Measurements from ENCODE around the gene GLIS1.

Gene GLIS1

DNA sequence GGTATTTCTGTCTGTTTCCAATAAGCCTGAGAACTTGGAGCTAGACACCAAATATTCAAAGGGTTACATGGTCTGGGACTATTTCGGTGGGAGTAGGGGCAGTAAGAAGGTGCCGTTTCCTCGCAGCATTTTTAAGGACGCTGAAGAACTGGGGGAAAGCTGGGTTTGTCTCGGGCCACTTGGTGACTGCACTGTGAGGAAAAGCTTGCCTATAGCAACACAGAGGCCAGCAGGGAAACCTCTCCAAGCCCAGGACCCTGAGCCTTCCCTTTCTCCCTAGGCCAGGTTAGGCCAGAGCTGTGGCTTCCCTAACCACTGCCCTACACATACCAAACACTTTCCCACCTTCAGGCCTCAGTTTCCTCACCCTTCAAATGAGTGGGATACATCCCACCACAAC, 3.3 kb downstream of the GLIS1 start:
- no peak for DNase-seq (ENCODE audit: low read depth)

DNA sequence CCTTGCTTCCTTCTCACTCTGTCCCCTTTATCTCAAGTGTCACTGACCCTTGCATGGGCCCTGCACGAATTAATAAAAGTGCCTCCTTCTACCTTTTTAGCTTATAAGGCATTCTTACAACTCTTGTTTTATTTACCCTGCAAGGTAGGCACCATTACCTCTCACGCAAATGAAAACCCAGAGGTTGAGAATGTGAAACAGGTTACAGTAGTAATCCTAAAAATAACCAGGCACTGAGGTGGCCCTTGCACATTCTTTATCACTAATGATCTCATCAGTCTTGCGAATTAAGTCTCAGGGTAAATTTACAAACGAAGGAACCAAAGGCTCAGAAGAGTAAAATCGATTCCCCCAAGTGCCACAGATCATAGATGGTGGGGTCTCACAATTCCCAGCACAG, 3.7 kb downstream of the GLIS1 start:
- no peak for DNase-seq (ENCODE audit: low read depth)

DNA sequence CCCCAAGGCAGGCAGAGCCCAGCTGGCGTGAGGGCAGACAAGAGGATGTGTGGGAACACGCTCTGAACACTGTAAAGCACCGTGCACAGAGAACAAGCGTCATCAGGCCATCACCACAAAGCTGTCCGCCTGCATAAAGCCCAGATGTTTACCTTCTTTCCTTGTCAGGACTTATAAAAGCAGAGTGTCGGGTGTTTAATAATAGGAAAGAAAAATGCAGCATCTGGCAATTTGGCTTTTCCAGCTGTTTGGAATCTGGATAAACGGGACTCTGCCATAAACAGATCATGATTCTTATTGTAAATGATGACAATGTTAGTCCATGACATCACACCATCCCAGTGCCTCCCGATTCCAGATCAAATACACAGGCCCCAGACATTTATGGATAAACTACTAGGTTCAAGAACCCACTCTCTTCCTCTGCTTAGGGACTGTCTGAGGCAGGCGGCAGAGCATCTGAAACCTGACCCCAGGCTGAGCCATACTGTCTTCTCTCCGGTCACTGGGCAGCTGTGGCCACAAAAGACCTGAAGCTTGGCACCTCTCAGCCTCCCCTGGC, 4.2 kb downstream of the GLIS1 start:
- peak; percentile 74 for DNase-seq (ENCODE audit: low read depth)

DNA sequence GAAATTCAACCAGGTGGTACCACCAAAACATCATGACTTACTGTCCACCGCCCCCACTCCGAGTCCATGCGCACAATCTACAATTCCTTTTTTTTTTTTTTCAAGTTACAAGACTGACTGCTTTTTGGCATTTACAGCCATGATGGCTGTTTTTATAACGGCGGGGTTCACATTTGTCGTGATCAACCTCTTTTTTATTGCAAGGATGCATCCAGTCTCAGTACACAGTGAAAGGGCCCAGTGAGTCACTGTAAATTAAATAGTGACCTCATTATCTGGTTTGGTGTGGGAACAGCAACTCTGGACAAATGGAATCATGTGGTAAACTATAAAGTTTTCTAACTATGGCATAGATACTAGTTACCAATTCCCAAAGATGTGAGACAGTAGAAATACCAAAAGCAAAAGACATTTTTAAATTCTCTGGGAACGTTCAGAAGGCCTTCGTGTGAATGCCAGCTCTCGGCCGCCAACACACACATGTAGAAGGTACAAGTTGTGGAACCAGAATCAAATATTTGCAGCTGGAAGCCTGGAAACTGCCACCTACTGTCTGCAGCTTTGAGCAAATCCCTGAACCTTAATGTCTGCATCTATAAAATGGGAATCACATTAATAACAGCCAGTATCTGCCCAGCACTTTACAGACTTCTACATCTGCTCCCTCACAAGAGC, 4.9 kb downstream of the GLIS1 start:
- peak; percentile 84 for DNase-seq (ENCODE audit: low read depth)

DNA sequence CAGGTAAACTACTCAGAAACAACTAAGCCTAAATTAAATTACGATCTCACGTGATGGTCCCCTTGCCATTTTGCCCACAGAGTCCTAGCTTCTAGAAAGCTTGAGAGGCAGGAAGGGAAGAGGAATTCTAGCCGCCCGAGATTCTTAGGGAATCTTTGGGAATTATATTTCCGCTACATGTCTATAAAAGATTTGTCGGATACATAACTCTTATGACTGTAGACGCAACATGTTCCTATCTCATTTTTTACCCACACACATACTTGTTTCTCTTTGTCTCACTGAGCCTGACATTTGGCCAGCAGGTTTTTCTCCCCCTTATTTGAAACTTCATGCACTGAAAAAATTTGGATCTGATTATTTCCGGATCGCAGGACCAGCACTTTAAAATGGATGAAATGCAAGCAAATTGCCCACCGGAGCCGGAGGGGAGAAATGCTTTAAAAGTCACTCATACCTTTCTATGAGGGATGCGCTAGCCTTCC, 5.5 kb downstream of the GLIS1 start:
- DNase-seq (ENCODE audit: low read depth): no peak

DNA sequence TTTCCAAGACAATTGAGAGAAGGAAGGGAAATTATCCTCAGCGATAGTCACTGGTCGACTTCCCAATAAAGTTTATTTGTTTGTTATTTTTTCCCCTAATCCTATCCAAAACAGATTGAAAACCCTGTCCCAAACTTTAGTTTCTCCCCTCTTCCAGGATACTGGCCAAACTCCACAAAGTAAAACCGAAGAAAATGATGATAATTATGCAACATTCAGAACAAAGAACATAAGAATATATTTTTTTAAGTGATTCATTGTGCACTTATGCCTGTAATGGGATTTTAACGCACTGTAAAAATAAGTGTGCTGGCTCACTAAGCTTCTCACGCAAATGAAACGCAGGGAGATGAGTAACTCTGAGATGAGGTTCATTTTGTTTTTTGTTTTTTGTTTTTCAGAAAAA, 6.0 kb downstream of the GLIS1 start:
- peak; percentile 87 for DNase-seq (ENCODE audit: low read depth)

DNA sequence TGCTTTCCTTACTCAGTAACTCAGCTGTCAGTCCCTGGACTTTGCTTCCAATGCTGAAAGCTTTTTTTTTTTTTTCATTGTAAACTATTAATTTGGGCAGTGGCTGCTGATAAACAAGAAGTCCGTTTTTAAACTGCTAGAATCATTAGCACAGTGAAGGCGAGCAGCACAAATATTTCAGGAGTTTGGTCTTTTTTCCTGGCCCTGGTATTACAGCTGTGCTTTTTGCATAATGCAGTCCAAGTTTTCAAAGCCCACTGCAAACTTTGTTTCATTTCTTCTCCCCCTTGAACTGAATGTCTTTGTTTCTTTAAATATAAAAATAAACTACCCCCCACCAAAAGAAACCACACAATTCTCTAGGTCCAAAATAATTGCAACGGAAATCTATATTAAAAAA, 6.6 kb downstream of the GLIS1 start:
- no peak for DNase-seq (ENCODE audit: low read depth)

GRCh38 chr1:53731779-53732305, 7.1 kb downstream of the GLIS1 start:
- no peak for DNase-seq (ENCODE audit: low read depth)

- no peak for DNase-seq (ENCODE audit: low read depth)
Measured at GRCh38 chr1:53731043-53731600, 7.8 kb downstream of the GLIS1 start.

DNA sequence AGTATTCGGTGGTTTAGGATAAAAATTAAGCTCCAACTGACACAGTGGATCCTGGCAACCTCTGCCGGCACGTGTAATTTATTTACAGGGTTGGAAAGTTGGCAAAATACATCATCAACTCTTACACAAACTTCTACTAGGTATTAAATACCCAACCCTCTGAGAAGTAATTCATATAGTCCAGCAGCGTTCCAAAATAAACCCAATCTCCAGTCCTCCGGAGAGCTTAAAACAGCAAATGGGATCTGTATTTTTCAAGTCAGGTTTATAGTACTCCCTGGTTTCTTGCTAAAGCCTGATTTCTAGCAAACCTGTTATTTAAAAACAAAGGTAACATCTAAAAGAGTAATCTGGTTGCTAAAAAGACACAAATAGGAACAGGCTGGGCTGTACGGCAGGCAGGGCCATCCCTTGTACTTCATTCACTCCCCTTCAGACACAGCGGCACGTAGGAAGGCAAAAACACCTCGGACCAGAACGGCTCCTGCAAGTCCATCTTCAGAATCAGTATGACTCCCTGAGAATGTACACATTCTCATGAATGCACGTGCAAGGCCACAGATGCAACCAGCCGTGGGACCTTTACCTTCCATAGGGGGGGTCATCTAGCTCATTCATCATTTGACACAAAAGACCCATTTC, 8.6 kb downstream of the GLIS1 start:
- DNase-seq (ENCODE audit: low read depth): no peak

DNA sequence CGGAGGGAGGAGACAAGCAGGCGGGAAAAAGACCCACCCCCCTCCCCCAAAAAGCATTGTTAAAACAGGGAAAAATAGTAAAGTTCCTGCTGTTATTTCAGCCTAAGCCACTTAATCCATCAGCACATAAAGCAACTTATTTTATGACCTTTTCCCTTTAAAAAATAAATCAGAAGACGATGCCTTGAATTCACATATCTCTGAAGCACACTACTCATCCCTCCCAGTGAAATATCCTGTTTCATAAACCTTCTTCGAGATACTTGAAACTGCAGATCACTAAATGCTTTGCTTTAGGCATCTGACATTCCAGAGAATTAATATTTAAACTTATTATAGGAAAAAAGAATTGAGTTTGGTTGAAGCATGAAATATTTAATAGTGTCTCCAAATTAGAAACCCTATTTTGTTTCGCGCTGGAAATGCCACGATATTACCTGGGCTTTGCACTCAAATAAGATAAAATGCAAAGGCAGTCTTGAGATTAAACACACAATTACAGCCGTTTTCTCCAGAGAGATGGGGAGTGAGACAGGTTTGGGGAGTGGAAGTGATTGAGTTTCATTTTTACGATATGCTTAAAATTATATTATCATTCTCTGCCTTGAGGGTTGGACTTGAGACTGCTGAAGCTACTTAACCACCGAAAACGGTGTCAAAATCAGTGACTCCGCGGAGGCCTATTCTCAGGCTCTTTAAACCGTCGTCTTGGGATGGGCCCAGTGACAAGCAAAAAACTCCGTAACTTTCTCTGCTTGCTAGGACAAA, 9.3 kb downstream of the GLIS1 start:
- no peak for DNase-seq (ENCODE audit: low read depth)

- no peak for DNase-seq (ENCODE audit: low read depth)
Measured at GRCh38 chr1:53728702-53729455, 10.1 kb downstream of the GLIS1 start.

- DNase-seq (ENCODE audit: low read depth): no peak
Measured at GRCh38 chr1:53728196-53728595, 10.8 kb downstream of the GLIS1 start.

- DNase-seq (ENCODE audit: low read depth): no peak
Measured at GRCh38 chr1:53727461-53728092, 11.4 kb downstream of the GLIS1 start.

GRCh38 chr1:53726009-53726600, 12.9 kb downstream of the GLIS1 start:
- no peak for DNase-seq (ENCODE audit: low read depth)

- no peak for DNase-seq (ENCODE audit: low read depth)
Measured at GRCh38 chr1:53725238-53725689, 13.7 kb downstream of the GLIS1 start.

GRCh38 chr1:53722025-53722424, 16.9 kb downstream of the GLIS1 start:
- no peak for DNase-seq (ENCODE audit: low read depth)

DNA sequence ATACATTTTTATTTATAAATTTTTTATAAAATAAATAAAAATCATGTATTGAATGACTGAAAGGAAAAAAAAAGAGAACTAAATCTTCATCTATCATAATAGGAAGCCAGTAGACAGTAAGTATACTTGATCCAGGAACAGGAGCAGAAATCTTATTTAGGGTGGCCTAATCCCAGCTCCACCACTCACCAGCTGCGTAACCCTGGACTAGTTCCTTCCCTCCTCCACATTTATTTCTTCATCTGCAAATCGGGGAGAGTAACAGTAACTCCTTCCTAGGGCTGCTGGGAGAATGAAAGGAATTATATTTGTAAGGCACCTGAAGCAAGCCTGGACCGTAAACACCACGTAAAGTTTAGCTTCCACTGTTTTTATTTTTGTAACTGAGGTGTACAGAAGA, 17.9 kb downstream of the GLIS1 start:
- no peak for DNase-seq (ENCODE audit: low read depth)

GRCh38 chr1:53719469-53719868, 19.5 kb downstream of the GLIS1 start:
- no peak for DNase-seq (ENCODE audit: low read depth)

GRCh38 chr1:53718443-53718842, 20.5 kb downstream of the GLIS1 start:
- DNase-seq (ENCODE audit: low read depth): no peak
